ENCODE results near the gene PGAP6.

Gene PGAP6

DNA sequence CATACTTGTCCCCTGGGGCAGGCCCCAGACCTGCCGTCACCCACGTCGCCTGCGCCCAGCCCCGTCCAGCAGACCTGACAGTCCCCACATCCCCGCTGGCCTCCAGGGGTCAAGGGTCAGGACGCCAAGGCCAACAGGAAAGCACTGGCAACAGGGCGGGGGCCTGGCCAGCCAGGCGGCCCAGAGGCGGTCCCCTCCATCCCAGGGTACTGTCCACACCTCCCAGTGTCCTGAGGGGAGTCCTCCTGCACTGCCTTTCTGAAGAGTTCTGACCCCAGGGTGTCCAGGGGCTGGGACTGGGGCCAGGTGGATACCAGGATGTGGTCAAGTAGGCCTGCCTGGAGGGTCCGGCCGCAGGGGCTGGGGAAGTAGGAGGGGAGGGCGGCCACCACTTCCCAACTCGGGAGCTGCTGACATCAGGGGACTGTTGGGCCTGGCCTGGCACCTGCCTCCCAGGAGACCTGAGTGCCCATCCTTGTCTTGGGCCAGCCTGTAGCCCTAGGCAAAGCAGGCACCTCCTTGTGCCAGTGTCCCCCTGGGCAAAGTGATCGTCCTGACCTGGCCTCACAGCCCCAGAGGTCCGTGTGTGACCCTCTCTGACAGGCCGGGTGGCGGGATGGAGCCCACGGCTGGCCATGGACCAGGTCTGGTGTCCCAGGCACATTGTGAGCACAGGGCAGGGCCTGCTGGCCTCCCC lies 22.6 kb downstream of the PGAP6 start:
- ATAC-seq (ENCODE audit: low read depth) (no peak), DNase-seq (ENCODE audit: low spot score) (no peak)
- Histone ChIP-seq H3K4me3 (ENCODE audit: severe bottlenecking) (no peak overlapping the region), H3K4me1 (ENCODE audit: insufficient read depth, poor library complexity, severe bottlenecking) (peaks cover 4% of the 10 kb centered on the region), H3K27ac (ENCODE audit: poor library complexity, severe bottlenecking) (no peak overlapping the region), H3K9me3 (ENCODE audit: severe bottlenecking) (no peaks in the 10 kb centered on the region), H3K36me3 (ENCODE audit: low read depth) (no peaks in the 10 kb centered on the region), H3K27me3 (ENCODE audit: insufficient read depth, poor library complexity, severe bottlenecking) (no peaks in the 10 kb centered on the region)
- TF ChIP-seq, protein P1, sequence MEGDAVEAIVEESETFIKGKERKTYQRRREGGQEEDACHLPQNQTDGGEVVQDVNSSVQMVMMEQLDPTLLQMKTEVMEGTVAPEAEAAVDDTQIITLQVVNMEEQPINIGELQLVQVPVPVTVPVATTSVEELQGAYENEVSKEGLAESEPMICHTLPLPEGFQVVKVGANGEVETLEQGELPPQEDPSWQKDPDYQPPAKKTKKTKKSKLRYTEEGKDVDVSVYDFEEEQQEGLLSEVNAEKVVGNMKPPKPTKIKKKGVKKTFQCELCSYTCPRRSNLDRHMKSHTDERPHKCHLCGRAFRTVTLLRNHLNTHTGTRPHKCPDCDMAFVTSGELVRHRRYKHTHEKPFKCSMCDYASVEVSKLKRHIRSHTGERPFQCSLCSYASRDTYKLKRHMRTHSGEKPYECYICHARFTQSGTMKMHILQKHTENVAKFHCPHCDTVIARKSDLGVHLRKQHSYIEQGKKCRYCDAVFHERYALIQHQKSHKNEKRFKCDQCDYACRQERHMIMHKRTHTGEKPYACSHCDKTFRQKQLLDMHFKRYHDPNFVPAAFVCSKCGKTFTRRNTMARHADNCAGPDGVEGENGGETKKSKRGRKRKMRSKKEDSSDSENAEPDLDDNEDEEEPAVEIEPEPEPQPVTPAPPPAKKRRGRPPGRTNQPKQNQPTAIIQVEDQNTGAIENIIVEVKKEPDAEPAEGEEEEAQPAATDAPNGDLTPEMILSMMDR (IDR thresholded peaks at IDR 0.05; ENCODE audit: poor library complexity, severe bottlenecking), result no peak

DNA sequence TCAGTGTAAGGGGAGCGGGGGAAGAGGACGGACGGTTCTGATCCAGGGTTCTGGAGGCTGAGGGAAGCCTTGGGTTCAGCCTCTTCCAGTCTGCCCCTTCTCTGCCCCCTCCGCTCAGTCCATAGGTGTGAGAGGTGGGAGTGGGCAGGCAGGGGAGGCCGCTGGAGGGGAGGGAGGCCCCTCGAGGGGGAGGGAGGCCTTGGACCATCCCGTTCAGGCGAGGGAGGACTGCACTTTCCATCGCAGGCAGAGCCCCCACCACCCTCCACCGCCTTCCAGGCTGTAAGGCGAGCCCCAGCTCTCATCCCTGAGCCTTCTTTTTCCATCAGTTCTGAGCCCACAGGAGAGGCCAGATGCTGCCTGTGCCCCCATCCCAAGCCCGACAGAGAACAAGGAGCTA lies 25.0 kb downstream of the PGAP6 start:
- TF ChIP-seq, protein P1 (IDR thresholded peaks at IDR 0.05; ENCODE audit: poor library complexity, severe bottlenecking), result no peak
- no peak overlapping the region for H3K27ac ChIP-seq (ENCODE audit: poor library complexity, severe bottlenecking)
- DNase-seq (ENCODE audit: low spot score) (no peak), ATAC-seq (ENCODE audit: low read depth) (no peak)
- peaks cover 14% of the 10 kb centered on the region for H3K4me1 ChIP-seq (ENCODE audit: insufficient read depth, poor library complexity, severe bottlenecking)
- H3K36me3 ChIP-seq (ENCODE audit: low read depth), result no peaks in the 10 kb centered on the region
- H3K4me3 ChIP-seq (ENCODE audit: severe bottlenecking), result no peak overlapping the region
- H3K27me3 ChIP-seq (ENCODE audit: insufficient read depth, poor library complexity, severe bottlenecking), result no peaks in the 10 kb centered on the region
- no peaks in the 10 kb centered on the region for H3K9me3 ChIP-seq (ENCODE audit: severe bottlenecking)

DNA sequence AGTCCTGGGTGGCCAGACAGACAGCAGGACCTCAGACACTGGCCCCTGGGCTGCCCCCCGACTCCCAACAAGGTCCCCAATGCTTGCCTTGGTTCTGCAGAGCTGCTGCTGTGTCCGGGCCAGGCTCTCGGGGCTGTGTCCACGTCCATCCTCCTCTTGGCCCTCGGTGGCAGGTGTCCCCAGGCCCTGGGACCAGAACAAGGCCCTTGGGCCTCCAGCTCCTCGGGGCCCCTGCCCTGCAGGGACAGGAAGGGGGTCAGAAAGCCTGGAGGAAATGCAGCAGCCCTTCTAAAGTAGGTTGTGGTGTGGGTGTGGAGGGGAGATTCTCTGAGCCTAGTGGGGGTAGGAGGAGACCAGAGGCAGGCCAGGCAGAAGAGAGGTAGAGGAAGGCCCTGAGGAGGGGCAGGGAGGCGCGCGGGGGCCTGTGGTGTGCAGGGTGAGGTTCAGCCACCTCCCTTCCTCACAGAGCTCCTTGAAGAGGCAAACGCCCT lies 26.8 kb downstream of the PGAP6 start:
- H3K36me3 ChIP-seq (ENCODE audit: low read depth), result peaks cover 10% of the 10 kb centered on the region
- DNase-seq (ENCODE audit: low spot score) (no peak), ATAC-seq (ENCODE audit: low read depth) (no peak)
- H3K4me1 ChIP-seq (ENCODE audit: insufficient read depth, poor library complexity, severe bottlenecking), result peaks cover 19% of the 10 kb centered on the region
- H3K4me3 ChIP-seq (ENCODE audit: severe bottlenecking), result no peak overlapping the region
- peak overlapping the region; percentile 79 for H3K27ac ChIP-seq (ENCODE audit: poor library complexity, severe bottlenecking)
- no peaks in the 10 kb centered on the region for H3K9me3 ChIP-seq (ENCODE audit: severe bottlenecking)
- no peaks in the 10 kb centered on the region for H3K27me3 ChIP-seq (ENCODE audit: insufficient read depth, poor library complexity, severe bottlenecking)
- TF ChIP-seq, protein P1 (IDR thresholded peaks at IDR 0.05; ENCODE audit: poor library complexity, severe bottlenecking), result no peak

DNA sequence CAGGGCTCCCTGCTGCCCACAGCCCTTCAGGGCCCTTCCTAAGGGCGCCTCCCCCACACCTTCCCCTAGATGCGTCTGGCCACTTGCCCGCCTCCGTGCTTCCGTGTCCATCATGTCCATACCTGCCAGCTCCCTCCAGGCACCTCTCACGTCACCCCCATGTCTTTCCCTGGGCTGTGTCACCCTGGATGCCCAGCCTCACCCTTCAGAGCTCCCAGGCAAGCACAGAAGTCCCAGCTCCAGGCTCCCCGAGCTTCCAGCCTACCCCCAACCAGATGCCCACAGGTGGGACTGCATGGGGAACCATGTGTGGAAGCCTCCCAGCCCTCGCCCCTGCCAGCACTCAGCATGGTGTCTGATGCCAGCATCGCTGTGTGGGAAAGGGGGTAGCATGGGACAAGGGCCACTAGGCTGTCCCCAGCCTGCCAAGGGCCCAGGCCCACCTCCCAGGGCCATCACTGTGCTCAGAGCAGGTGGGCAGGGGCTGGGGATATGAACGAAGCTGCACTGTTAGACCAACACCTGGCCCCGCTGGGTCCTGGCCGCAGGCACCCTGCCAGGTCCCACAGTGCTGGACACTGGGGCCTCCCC lies 27.4 kb downstream of the PGAP6 start:
- peaks cover 15% of the 10 kb centered on the region for H3K36me3 ChIP-seq (ENCODE audit: low read depth)
- no peaks in the 10 kb centered on the region for H3K9me3 ChIP-seq (ENCODE audit: severe bottlenecking)
- no peaks in the 10 kb centered on the region for H3K27me3 ChIP-seq (ENCODE audit: insufficient read depth, poor library complexity, severe bottlenecking)
- DNase-seq (ENCODE audit: low spot score) (peak; percentile 93), ATAC-seq (ENCODE audit: low read depth) (peak; percentile 64)
- H3K4me3 ChIP-seq (ENCODE audit: severe bottlenecking), result no peak overlapping the region
- TF ChIP-seq, protein P1 (IDR thresholded peaks at IDR 0.05; ENCODE audit: poor library complexity, severe bottlenecking), result no peak
- H3K27ac ChIP-seq (ENCODE audit: poor library complexity, severe bottlenecking), result peak overlapping the region; percentile 79
- H3K4me1 ChIP-seq (ENCODE audit: insufficient read depth, poor library complexity, severe bottlenecking), result peaks cover 19% of the 10 kb centered on the region

All from RWPE2 (cell line).